NCI-H446 (cell line): Measurements from ENCODE around the gene IGFBPL1.
"Not testable (repeated sequence)": the region's sequence is repeated elsewhere in the genome, so short reads cannot be mapped to it uniquely, and the experiment has no call there.

Experiments used
- DNase-seq, 2 experiments: peaks; one replicate each; lab custom pipeline; 2025; lab: John Stamatoyannopoulos, UW

The IGFBPL1 gene

GRCh38 chr9:38423973-38424843 is at the start of gene IGFBPL1:
TSS of gene IGFBPL1 (minus strand) at chr9:38424454. CDS start at chr9:38424424, 30 bp downstream.
- peak in 1 of 2 experiments; percentile 75 for DNase-seq

GRCh38 chr9:38472583-38473249 is 48.5 kb upstream of the IGFBPL1 start:
- not testable (repeated sequence) for DNase-seq

GRCh38 chr9:38467404-38467803 is 43.1 kb upstream of the IGFBPL1 start:
- no peak for DNase-seq

- DNase-seq: no peak
These were observed 29.6 kb upstream of the IGFBPL1 start for GRCh38 chr9:38453835-38454234.

GRCh38 chr9:38451162-38451561 is 26.9 kb upstream of the IGFBPL1 start:
- no peak for DNase-seq

GRCh38 chr9:38447703-38448102 is 23.4 kb upstream of the IGFBPL1 start:
- no peak for DNase-seq

- no peak for DNase-seq
These were observed 21.1 kb upstream of the IGFBPL1 start for GRCh38 chr9:38445154-38446043.

- DNase-seq: no peak
These were observed 19.3 kb upstream of the IGFBPL1 start for GRCh38 chr9:38443597-38443996.

GRCh38 chr9:38443181-38443580 is 18.9 kb upstream of the IGFBPL1 start:
- DNase-seq: no peak

GRCh38 chr9:38442473-38443096 is 18.3 kb upstream of the IGFBPL1 start:
- no peak for DNase-seq

- no peak for DNase-seq
These were observed 17.3 kb upstream of the IGFBPL1 start for GRCh38 chr9:38441347-38442085.

- no peak for DNase-seq
These were observed 16.3 kb upstream of the IGFBPL1 start for GRCh38 chr9:38440516-38440915.

- DNase-seq: no peak
These were observed 15.7 kb upstream of the IGFBPL1 start for GRCh38 chr9:38439916-38440301.

GRCh38 chr9:38439291-38439915 is 15.1 kb upstream of the IGFBPL1 start:
- no peak for DNase-seq

GRCh38 chr9:38437193-38437823 is 13.1 kb upstream of the IGFBPL1 start:
- DNase-seq: no peak

- DNase-seq: no peak
These were observed 12.5 kb upstream of the IGFBPL1 start for GRCh38 chr9:38436708-38437107.

GRCh38 chr9:38435521-38435920 is 11.3 kb upstream of the IGFBPL1 start:
- no peak for DNase-seq

- DNase-seq: no peak
These were observed 10.6 kb upstream of the IGFBPL1 start for GRCh38 chr9:38434853-38435252.

- DNase-seq: no peak
These were observed 10.1 kb upstream of the IGFBPL1 start for GRCh38 chr9:38434365-38434764.

GRCh38 chr9:38432922-38433510 is 8.8 kb upstream of the IGFBPL1 start:
- peak in 1 of 2 experiments; percentile 59 for DNase-seq
